Activated gamma-delta T cell (primary cell): Measurements from ENCODE around the gene BBX.

Experiments
- DNase-seq: peaks from one replicate; lab custom pipeline; 2025; lab: John Stamatoyannopoulos, UW

BBX gene

DNA sequence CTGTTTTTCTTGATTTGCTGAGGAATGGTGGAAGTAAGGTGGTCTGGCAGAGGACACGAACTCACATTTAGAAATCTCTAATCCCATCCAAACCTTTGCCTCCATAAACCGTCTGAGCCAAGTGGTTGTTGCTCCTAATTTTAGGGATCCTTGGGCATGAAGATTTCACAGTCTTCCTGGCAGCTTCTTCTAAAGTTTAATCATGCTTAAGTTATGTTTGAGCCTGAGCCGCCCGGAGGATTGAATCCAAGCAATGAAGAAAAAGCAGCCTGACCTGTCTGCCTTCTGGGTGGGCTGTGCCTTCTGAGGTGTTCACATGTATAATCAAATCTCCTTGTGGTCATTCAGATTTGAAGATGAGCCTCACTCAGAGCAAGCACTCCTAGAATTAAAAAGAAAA, 319.1 kb downstream of the BBX start:
- no peak for DNase-seq

DNA sequence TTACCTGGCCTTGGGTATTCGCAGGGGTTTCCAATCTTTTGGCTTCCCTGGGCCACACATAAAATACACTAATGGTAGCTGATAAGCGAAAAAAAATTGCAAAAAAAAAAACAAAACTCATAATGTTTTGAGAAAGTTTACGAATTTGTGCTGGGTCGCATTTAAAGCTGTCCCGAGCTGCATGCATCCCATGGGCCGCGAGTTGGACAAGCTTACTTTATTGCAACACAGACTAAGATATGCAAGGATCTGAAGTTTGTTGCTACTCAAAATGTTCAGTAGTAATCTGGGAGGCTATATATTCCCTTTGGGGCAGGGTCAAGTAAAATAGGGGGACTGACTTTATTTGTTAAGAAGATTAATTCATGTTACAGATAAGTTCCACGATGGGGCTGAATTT, 320.2 kb downstream of the BBX start:
- no peak for DNase-seq

DNA sequence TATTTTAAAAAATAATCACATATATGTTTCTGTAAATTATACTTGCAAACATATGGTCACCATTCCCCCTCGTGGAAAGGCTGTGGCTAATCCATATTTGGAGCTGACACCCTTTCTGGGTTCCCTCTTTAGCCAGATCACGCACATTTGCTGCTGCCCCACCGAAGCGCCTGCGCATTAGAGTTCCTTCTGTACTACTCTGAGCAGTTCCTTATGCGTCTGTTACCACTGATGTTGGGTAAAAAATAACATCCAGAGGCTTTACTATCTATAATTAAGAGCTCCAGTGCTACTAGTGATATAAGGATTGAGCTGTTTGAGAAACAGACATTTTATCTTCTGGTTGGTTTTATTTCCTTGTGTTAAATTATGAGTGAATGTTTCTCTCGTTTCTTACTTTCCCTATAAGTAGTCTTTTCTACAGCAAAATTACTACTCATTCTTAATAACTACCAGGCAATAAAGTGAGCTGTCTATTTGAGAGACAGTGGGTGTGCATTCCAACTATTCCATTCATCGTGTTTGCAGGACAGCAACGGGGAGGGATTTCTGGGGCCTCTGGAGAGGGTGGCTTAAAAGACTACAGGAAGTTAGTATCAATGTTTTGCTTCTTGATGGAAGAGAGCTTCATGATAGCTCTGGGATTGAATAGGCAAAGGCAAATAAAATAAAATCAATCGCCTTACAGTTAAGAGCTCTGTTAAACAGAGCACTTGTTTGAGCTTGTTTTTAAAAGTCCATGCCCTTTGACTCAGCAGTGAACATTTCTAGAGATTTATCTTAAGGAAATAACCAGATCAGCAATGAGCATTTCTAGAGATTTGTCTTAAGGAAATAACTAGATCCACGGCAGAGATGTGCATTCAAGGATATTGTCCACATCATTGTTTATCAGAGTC, 322.9 kb downstream of the BBX start:
- DNase-seq: no peak

DNA sequence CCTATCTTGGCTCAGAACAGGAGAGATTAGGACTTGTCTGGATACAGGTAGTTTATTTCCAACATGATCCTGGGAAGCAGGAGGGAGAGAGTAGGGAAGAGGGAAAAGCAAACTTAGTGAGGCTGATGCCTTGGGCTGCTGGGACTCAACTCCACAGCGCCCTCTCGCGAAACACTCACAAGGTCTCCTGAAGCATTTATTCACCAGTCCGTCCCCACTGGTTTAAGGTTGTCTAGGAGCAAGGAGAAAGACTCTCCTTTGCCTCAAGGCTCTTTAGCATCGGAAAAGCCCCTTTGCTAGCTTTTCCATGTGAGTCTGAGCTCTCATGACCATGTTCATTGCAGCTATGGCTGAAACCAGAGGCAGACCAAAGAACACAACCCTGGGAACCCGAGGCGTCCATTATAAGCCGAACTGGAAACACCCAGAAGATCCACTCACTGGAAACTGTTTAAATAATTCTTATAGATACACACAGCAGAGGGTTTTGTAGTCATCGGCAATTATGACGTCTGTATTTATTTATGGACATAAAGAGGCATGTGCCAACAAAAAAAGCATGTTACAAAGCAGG, 323.6 kb downstream of the BBX start:
- no peak for DNase-seq

DNA sequence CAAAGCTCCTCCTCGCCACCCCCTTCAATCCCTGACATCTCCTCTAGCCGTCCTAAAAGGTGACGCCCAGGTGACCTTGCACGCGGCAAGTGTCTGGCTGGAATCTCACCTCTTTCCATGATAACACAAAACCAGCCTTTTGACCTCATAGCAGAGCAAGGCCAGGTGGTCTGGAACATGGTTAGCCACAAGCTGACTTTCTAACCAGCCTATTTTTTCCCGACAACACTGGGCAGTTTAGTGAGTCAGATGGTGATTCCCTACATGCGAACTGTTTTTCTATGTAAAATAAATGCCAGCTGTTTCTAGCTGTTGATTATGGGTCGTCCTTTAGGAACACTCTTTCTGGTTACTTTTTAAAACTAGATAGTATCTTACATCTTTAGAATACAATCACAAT, 325.0 kb downstream of the BBX start:
- DNase-seq: no peak

DNA sequence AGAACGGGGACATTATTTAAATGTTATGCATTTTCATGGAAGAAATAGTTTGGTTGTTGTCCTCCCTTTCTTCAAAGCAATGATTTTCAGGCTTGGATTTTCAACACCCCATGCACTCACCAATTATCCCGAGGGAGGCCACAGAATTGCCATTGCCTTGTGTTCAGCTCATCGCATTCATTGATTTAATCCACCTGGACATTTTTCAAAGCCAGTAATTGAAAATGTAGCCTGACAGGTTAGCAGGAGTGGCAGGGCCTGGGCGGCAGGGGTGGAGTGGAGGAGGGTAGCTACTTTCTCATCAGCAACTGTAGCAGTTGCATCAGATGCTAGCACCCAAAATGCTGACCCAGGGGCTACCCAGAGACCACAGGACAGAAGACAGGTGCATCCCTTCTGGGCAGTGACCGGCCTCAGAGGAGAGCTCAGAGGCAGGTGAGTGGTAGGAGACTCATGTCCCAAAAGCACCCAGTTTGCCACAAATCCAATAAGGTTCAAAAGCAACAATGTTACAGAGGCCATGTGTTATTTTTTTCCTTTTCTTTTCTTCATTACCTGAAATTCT, 325.7 kb downstream of the BBX start:
- DNase-seq: no peak

DNA sequence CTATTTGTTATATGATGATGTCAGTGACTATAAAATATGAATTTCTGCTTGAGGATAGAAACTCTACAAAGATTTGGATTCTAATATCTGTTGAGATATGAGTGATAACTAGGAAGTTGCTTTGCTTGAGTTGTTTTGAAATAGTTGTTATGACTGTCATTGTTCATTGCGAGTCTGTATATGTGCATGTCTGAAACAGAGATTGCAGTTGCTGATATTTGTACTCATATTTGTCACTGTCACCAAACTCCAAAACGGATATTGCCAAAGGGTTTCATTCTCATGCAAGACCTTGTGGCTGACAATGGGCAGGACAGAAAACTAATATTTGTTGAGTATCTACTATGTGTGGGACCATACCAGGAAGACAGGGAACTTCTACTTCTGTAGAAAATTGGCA, 327.9 kb downstream of the BBX start:
- DNase-seq: no peak

DNA sequence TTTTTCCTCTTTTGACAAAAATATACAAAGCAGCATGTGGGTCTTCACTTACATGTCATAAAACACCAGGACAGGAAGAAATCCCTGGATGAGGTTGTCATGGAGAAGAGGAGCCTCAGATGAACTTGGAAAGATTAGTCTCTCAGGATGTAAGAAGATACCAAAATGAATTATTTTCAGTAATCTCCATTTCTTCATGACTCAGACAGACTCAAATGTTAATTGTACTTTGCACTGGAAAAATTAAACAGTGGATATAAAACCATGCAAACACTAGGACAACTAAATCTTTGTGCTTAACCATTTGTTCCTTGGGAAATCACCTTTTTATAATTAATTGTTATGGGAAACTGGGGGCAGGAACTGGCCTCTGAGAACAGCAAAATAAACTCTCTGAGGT, 331.1 kb downstream of the BBX start:
- DNase-seq: no peak

DNA sequence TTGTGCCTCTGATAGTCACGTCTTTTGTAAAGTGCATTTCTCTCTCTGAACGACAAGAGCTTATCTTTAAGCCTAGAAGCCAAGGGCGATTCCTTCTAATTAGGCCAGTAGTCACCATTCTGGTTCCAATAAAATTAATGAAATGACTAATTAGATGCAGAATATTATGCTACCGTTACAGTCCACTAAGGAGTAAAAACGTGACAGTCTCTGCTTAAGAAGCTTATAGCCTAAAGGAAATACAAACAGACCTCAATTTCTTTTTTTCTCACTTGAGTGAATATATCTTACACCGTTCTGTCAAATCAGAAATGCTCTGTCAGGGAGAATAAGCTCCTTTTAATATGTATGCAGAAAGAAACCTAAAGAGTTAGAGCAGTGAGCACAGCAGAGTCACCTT, 332.0 kb downstream of the BBX start:
- DNase-seq: no peak

DNA sequence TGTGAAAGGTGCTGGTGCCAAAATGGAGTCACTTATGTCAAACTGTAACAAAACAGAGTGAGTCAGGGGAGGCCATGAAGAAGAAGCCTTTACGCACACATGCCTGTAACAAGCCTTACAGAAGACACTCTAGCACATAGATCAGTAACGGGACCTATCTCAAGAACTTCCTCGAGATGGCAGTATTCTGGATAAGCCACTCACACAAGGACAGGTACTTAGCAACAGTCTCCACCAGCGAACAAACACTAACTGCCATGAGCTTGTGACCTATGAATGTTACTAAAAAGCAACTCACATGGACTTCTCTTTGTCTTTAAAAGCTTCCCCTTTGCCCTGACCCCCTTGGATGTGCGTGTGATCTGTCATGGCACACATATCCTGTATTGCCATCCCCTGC, 332.9 kb downstream of the BBX start:
- no peak for DNase-seq

DNA sequence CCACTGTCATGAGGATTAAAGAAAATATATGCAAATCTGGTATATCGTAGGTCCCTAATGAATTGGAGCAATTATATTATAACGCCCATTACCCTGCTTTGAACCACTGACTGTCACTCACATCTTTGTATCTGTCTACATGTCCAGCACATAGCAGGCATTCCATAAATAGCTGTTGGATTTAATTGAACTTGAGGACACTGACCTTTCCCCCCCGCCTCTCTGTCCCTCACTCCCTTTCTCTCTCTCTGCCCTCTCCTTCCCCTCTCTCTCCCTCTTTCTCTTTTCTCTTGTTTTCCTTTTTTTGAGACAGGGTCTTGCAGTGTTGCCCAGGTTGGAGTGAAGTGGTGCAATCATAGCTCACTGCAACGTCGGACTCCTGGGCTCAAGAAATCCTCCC, 335.1 kb downstream of the BBX start:
- no peak for DNase-seq

DNA sequence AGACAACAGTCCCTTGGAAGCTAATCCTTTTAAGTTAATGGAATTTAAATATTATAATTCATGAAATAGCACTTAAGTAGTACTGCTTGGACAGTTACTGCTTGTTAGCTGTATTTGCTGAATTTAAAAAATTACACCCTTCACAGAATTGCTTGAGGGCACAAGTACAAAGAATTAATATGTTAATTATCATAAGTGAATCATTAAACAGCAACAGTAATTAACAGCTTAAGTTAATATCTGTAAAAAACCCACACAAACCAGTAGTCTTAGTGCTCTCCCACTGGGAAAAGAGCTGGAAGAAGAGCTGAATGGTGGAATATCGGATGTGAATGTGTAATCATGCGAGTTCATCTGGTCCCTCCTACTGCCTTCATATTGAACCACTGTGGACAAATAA, 336.1 kb downstream of the BBX start:
- no peak for DNase-seq
